GM12801 (cell line): Measurements from ENCODE around the gene CSNK2B.

ENCODE experiments used
- TF ChIP-seq, protein P1 (sequence below): IDR thresholded peaks from one replicate; pipeline ENCODE4 v1.5.1; 2011; ENCODE audit warnings: control low read depth; ENCODE audit not compliant: insufficient read length; ENCODE audit errors: extremely low read depth

Gene CSNK2B

GRCh38 chr6:31689249-31690110 lies 23.6 kb downstream of the CSNK2B start:
- TF ChIP-seq, protein P1, sequence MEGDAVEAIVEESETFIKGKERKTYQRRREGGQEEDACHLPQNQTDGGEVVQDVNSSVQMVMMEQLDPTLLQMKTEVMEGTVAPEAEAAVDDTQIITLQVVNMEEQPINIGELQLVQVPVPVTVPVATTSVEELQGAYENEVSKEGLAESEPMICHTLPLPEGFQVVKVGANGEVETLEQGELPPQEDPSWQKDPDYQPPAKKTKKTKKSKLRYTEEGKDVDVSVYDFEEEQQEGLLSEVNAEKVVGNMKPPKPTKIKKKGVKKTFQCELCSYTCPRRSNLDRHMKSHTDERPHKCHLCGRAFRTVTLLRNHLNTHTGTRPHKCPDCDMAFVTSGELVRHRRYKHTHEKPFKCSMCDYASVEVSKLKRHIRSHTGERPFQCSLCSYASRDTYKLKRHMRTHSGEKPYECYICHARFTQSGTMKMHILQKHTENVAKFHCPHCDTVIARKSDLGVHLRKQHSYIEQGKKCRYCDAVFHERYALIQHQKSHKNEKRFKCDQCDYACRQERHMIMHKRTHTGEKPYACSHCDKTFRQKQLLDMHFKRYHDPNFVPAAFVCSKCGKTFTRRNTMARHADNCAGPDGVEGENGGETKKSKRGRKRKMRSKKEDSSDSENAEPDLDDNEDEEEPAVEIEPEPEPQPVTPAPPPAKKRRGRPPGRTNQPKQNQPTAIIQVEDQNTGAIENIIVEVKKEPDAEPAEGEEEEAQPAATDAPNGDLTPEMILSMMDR, result no peak

DNA sequence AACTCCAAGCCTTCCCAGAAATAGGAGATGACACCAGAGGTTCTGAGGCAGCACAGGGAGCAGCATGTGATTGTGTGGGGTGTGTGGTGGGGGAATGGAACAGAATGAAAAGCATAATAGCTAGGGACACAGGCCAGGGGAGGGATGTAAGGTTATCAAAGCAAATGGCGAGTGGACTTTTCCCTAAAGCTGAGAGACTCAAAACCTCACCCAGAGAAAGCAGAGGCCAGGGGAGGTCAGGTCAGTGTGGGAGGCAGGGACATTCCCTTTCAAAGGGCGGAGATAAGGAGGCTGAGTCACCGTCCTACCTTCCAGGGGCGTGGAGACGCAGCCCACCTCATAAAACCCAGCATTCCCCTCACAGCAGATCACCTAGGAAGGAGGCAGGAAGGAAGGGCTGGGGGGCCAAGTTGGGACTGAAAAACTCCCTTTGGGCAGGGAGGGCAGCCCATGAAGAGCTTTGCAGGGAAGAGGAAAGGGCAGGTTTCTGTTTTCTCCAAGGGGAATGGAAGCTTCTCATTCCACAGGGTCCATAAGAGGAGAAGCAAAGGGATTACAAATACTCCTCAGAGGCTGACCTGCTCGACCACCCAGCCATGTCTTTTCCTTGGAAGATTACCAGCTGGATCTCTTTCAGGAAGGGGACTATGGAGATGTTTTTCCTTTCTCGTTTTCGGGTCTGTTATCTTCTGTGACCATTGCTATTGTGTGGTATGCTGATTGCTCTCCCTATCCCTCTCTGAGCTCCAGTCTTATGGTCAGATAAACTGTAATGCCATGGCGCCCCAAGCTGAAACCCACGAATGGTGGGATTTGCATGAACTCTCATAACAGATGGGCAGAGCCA lies 24.6 kb downstream of the CSNK2B start:
- TF ChIP-seq, protein P1, result no peak

GRCh38 chr6:31691078-31691463 lies 25.2 kb downstream of the CSNK2B start:
- TF ChIP-seq, protein P1, result no peak

DNA sequence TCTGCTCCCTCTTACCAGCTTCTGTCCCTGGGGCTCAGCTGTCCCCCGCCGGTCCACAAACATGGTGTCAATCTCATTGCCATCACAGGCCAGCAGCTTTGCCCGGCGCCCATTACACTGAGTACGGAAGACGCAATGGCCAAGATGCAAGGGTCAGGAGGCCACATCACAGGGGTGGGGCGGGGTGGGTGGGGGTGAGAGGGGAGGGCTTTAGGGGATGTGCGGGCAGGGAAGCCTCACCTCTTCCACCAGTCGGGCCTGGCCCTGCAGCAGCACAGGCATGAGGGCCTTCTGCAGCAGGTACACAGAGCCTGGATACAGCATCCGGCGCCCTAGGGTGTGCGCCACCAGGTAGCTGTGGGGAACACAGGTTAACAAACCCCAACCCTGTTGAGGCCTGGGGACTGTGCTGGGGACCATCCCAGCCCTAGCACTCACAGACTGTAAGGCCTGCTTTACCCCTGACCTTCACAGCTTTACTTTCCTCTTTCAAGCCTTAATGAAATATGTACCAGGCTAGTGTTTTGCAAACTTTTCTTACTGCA lies 25.8 kb downstream of the CSNK2B start:
- TF ChIP-seq, protein P1, result no peak

- TF ChIP-seq, protein P1, result no peak
Observed at GRCh38 chr6:31692353-31692752, 26.5 kb downstream of the CSNK2B start.

- TF ChIP-seq, protein P1, result no peak
Observed at GRCh38 chr6:31692886-31693285, 27.0 kb downstream of the CSNK2B start.

DNA sequence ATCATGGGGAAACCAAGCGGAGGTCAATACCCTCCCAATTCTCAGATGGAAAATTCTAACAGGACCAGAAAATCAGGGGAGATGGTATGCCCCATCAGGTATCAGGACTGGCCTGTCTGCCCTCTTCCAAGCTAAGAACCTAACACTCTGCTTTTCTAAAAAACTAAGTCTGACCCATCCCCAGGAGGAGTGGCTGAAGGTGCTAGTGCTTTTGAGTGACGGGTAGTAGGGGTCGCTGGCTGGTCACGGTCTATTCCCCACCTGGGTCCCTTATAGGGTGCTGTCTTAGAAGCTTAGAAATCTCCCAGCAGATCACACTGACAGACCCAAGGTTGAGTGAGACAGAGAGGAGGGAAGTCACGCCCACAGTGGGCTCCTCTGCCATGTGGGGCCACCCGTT lies 27.7 kb downstream of the CSNK2B start:
- TF ChIP-seq, protein P1, result no peak
